Dedifferentiated amniotic fluid mesenchymal stem cell (primary cell): ENCODE measurements around the gene MTMR3.

Experiments
- DNase-seq: peaks from one replicate; pipeline ENCODE4 v3.0.0-alpha.2; 2016; ENCODE audit errors: extremely low spot score

Gene MTMR3

GRCh38 chr22:30001459-30001858 is 118.5 kb downstream of the MTMR3 start:
- no peak for DNase-seq

DNA sequence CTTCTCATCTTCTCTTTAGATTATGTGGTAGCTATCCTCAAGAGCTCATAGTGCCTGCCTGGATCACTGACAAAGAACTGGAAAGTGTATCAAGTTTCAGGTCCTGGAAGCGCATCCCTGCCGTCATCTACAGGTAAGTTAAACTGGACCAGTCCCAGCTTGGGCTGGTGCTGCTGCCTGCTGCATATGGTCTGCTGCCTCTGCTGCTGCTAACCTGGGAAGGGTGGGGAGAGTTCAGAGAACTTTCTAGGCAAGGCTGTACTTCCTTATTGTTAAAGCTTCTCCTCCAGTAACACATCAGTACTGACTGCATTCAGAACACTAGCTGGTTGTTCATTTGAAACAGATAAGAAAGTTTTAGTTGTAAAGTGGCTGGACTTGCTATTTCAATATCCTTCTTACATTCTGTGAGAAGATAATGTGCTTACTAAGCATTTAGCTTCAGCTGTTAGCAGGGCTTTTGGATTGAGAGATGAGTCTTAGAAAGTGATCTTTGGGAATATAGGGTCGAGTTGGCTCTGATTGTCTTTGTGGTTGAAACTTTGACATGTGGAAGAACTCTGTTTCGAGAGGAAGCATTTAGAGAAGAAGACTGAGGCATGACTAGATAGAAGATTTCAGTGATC is 120.0 kb downstream of the MTMR3 start:
- DNase-seq = no peak

DNA sequence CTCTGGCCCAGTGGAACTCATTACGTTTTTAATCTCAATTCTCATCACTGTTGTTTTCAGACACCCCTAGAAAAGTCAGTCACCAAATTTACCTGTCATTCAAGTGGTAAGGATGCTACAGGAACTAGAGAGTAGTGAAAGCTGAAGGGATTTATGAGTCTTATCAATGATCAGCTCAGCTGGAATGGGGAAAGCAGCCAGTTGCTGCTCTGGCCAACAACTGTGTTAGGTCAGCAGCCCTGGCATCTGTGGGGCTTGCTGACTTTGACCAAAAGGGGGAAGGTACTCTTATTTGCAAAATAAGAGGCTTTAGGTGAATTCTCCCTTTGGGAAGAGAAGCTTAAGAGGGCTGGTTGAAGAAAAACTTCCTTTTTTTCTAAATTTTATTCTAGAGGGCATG is 121.1 kb downstream of the MTMR3 start:
- no peak for DNase-seq

DNA sequence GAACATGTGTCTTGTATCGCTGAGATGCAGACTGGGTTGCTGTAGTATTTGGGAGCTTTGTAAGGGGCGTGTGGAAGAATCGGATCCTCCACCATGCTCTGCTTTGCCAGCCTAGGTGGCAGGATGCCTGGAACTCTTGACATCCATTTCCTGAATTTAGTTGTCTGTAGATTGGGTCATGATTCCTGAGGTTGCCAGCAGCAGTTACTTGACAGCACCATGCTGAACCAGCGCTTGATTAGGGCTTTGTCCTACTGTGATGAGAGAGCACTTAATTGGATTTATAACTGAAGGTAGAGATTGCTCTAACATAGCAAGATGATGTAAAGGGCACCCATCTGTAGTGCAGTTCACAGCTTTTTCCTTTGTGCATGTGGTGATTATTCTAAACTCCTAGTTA is 121.7 kb downstream of the MTMR3 start:
- DNase-seq = no peak

DNA sequence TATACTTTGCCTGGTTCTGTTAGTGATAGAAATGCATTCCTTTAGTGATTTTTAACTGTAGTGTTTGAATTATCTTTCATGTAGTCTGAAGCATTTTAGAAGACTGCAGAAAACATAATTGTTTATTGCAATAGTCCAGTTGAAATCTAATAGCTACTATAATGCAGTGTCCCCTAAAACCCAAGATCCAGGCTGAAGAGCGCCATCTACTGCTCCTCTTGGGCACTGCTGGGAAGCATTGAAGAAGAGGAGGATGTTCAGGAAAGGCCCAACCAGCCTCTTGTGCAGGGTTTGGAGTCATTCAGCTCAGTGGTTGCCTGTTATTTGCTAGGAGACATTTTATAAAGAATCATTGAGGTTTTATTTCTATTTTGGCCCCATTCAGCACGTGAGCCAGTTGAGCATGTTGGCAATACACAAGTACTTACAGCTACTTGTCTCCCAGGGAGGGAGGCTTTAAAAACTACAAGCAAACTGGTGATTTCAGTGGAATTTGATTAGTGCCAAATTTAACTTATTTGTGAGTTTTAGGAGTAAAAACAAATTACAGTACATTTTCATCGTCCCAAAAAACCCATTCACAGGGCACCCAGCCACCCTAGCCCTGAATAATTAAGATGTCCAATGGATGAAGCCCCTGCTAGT is 122.4 kb downstream of the MTMR3 start:
- peak; percentile 82 for DNase-seq

DNA sequence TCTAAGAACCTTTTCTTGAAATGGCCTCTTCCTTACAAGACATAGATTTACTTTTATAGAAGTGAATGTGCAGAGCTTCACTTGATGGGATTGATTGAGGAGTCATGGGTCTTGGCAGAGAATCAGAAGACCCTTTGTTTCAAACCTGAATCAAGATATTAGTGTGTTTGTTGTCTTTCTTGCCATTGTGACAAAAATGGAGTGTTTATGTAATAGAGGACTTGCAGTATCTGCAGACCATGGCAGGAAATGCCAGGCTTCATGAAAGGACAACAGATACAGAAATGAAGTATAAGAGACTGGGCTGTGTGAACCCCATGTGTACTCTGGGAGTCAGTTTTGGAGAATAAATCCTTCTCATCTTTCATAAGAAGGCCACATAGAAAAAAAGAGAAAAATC is 124.4 kb downstream of the MTMR3 start:
- DNase-seq = no peak

DNA sequence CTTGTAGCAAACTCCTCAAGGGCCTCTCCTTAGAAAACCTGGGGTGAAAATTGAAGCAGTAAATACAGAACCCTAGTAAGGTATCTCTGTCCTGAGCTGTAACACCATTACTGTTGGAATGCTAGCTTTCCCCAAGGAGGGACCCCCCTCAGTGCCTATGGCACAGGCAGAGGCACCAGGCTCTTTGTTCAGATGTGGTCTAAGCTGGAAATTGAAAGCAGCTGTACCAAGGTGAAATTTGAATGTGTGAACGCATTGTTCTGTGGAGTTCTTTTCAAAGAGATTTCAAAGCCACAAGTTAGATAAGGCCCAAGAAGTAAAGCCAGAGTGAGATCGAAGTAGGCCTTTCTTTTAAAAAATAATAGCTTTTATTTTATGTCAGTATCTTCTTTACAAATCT is 125.4 kb downstream of the MTMR3 start:
- no peak for DNase-seq

GRCh38 chr22:30009478-30009877 is 126.5 kb downstream of the MTMR3 start:
- DNase-seq = no peak

- DNase-seq = no peak
Measured at GRCh38 chr22:30010789-30011405, 127.9 kb downstream of the MTMR3 start.

GRCh38 chr22:30013201-30013600 is 130.2 kb downstream of the MTMR3 start:
- no peak for DNase-seq

GRCh38 chr22:30014244-30014643 is 131.3 kb downstream of the MTMR3 start:
- no peak for DNase-seq

- DNase-seq = no peak
Measured at GRCh38 chr22:30015229-30015797, 132.3 kb downstream of the MTMR3 start.

GRCh38 chr22:30015846-30016245 is 132.9 kb downstream of the MTMR3 start:
- DNase-seq = peak; percentile 39

DNA sequence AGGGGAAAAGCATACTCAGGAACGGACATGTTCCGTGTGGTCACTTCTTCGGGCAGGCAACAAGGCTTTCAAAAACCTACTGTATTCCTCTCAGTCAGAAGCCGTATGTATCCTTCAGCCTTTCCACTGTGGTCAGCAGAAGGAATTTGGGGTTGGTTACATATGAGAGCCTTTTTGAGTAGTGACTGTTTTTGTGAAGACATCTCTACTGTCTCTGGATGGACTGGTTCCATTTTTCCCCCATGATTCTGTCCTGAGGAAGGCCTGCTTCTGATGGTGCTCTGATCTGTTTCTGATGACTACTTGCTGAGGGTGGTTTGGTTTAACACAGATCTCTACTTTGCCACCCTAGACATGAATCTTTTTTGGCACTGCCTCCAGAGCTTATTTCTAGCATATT is 133.6 kb downstream of the MTMR3 start:
- no peak for DNase-seq

DNA sequence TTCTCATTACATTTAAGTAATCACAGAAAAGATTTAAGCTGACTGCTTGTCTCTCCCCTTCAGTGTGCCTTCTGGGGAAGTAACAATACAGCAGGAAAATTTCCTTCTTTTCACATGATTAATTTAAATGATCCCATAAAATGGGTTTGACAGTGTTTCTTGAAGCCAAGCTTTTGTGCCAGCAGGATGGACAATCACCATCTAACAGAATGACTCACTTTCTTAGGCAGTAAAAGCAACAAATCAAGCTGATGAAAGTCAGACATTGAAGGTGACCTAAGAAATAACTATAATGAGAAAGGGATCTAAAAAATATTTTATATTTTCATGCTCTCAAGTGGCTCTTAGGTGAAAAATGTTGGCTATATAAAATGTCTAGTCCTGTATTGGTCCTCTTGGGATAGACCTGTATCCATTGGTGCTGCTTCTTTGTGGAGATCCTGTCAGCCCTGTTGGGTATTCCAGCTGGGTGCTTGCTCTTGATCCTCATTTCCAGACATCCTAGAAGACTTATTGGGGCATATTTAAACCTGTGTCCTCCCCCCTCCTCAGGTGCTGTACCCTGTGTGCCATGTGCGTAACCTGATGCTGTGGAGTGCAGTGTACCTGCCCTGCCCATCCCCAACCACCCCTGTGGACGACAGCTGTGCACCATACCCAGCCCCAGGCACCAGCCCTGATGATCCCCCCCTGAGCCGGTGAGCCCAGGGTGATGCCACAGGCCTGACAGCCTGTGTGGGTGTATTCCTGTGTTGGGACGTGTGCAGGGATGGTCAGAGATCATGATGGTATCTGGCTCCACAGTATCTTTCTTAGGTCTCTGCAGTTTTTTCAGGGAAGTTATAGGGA is 134.6 kb downstream of the MTMR3 start:
- no peak for DNase-seq

DNA sequence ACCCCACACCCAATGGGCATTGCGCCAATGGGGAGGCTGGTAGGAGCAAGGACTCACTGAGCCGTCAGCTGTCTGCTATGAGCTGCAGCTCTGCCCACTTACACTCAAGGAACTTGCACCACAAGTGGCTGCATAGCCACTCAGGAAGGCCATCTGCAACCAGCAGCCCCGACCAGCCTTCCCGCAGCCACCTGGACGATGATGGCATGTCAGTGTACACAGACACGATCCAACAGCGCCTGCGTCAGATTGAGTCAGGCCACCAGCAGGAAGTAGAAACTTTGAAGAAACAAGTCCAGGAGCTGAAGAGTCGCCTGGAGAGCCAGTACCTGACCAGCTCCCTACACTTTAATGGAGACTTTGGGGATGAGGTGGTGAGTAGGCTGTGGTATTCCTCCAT is 137.5 kb downstream of the MTMR3 start:
- DNase-seq = no peak

DNA sequence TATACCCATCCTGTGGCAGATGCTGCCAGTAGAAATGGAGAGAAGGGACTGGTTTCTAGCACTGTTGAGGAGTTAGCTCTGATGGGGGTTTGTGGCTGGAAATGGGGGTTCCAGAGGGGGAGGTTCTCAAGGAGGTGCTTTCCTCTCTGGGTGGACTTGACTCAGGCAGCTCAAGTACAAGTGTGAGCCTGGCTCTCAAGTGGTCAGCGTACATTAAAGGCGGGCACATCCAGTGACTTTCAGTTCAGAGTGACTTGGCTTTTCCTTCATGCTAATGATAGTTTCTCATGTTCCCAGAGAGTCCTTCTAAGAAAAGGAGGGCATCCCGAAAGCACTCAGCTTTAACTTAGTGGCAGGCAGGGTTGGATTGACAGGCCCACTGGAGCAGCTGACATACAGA is 138.4 kb downstream of the MTMR3 start:
- no peak for DNase-seq

- no peak for DNase-seq
Measured at GRCh38 chr22:30021881-30022619, 139.1 kb downstream of the MTMR3 start.

DNA sequence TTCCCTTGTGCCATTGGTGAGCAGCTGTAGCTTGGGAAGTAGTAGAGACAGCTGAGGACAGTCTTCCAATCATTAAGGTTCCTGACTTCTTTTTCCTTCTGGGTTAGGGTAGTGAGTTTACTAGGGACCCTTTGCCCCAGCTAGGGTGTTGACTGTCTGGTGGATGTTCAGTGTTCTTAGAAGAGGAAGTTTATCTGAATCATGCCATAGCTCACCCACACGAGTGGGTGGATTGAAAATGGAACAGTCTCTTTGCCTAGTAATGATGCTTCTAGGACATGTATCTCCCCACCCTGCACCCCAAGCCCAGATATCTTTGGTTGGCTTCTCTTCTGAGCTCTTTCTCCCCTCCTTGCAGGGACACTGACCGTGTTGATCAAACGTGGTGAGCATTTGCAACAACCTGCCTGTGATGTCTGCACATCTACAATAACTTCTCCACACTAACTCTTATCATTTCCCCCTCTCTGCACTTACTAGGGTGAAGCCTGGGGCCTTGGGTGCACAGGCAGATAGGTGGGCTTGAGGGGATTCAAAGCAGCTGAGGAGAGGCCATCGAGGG is 140.2 kb downstream of the MTMR3 start:
- no peak for DNase-seq

GRCh38 chr22:30024231-30024630 is 141.3 kb downstream of the MTMR3 start:
- no peak for DNase-seq

- DNase-seq = no peak
Measured at GRCh38 chr22:30025221-30025620, 142.2 kb downstream of the MTMR3 start.
